ENCODE data around the gene LAMB1. TPM values are rescaled to one million over a fixed set of nuclear protein-coding genes. Genes with fewer than 3 reads are reported as not detected.

The LAMB1 gene
- total RNA-seq, 4 donors from 2014 or later = 87.9 to 322 (median 200) TPM

GRCh38 chr7:108008240-108008639 lies 5.3 kb upstream of the LAMB1 start:
- H3K4me1 ChIP-seq = no peaks in the 10 kb centered on the region
- intact Hi-C loops (cut with DNase I; ENCODE audit: low total_unique reads) = no loop called here

GRCh38 chr7:108007762-108008161 lies 4.8 kb upstream of the LAMB1 start:
- Histone ChIP-seq H3K4me1 (no peaks in the 10 kb centered on the region), H3K27me3 (no peaks in the 10 kb centered on the region), H3K9me3 (no peaks in the 10 kb centered on the region), H3K4me3 (no peak overlapping the region), H3K27ac (no peak overlapping the region), H3K36me3 (no peaks in the 10 kb centered on the region)
- DNase-seq = no peak
- intact Hi-C loops (cut with DNase I; ENCODE audit: low total_unique reads) = no loop called here
- TF ChIP-seq CTCF (IDR thresholded peaks at IDR 0.05) (no peak), POLR2A (IDR thresholded peaks at IDR 0.05) (no peak)

More at GRCh38 chr7:108008240-108008639, 5.3 kb upstream of the LAMB1 start:
- H3K27ac ChIP-seq = no peak overlapping the region
- H3K4me3 ChIP-seq = no peak overlapping the region
- no peak for DNase-seq
- no peak for TF ChIP-seq POLR2A (IDR thresholded peaks at IDR 0.05)
- no peaks in the 10 kb centered on the region for H3K27me3 ChIP-seq
- no peaks in the 10 kb centered on the region for H3K9me3 ChIP-seq
- H3K36me3 ChIP-seq = no peaks in the 10 kb centered on the region

- no peak for DNase-seq
- no peaks in the 10 kb centered on the region for H3K4me1 ChIP-seq
- no peak overlapping the region for H3K4me3 ChIP-seq
- H3K27me3 ChIP-seq = no peaks in the 10 kb centered on the region
- TF ChIP-seq POLR2A (IDR thresholded peaks at IDR 0.05) (no peak), CTCF (IDR thresholded peaks at IDR 0.05) (no peak)
- H3K36me3 ChIP-seq = no peaks in the 10 kb centered on the region
- intact Hi-C loops (cut with DNase I; ENCODE audit: low total_unique reads) = no loop called here
- no peak overlapping the region for H3K27ac ChIP-seq
- no peaks in the 10 kb centered on the region for H3K9me3 ChIP-seq
Measured at GRCh38 chr7:108007261-108007660, 4.3 kb upstream of the LAMB1 start.

- Histone ChIP-seq H3K4me1 (no peaks in the 10 kb centered on the region), H3K27ac (peak overlapping the region; percentile 82 to 85), H3K9me3 (no peaks in the 10 kb centered on the region), H3K36me3 (no peaks in the 10 kb centered on the region), H3K27me3 (no peaks in the 10 kb centered on the region), H3K4me3 (no peak overlapping the region)
- no peak for TF ChIP-seq CTCF (IDR thresholded peaks at IDR 0.05)
- peak in 1 of 2 donors; percentile 13 for TF ChIP-seq POLR2A (IDR thresholded peaks at IDR 0.05)
- DNase-seq = peak; percentile 25 to 46
- intact Hi-C loops (cut with DNase I; ENCODE audit: low total_unique reads) = no loop called here
Measured at GRCh38 chr7:108004220-108005142, 1.5 kb upstream of the LAMB1 start.

GRCh38 chr7:108003599-108003935 lies 606 bp upstream of the LAMB1 start:
- Histone ChIP-seq H3K27me3 (no peaks in the 10 kb centered on the region), H3K4me1 (no peaks in the 10 kb centered on the region), H3K27ac (peak overlapping the region; percentile 82 to 85), H3K36me3 (no peaks in the 10 kb centered on the region), H3K9me3 (no peaks in the 10 kb centered on the region), H3K4me3 (peak overlapping the region; percentile 73)
- intact Hi-C loops (cut with DNase I; ENCODE audit: low total_unique reads) = no loop called here
- TF ChIP-seq POLR2A (IDR thresholded peaks at IDR 0.05) = no peak
- no peak for TF ChIP-seq CTCF (IDR thresholded peaks at IDR 0.05)
- no peak for DNase-seq
